HG03066 (cell line): ENCODE results near the gene STX12.
"Not testable (repeated sequence)": the region's sequence is repeated elsewhere in the genome, so short reads cannot be mapped to it uniquely, and the experiment has no call there.

ENCODE experiments used
- ATAC-seq: cut with Tn5 transposase; IDR thresholded peaks from one replicate; pipeline ENCODE4 v1.9.1; 2021; ENCODE audit warnings: low read depth; ENCODE audit not compliant: unreplicated experiment

Gene STX12

GRCh38 chr1:27824411-27824810 lies 51.4 kb downstream of the STX12 start:
- no peak for ATAC-seq

GRCh38 chr1:27829339-27829960 lies 56.4 kb downstream of the STX12 start:
- not testable (repeated sequence) for ATAC-seq

GRCh38 chr1:27830621-27831440 lies 57.8 kb downstream of the STX12 start, which contains the start of gene PPP1R8:
TSS of gene PPP1R8 (plus strand) at chr1:27830782. CDS start at chr1:27830836, 54 bp downstream.
- peak; percentile 91 for ATAC-seq

GRCh38 chr1:27831568-27832410 lies 58.8 kb downstream of the STX12 start:
- ATAC-seq = no peak

DNA sequence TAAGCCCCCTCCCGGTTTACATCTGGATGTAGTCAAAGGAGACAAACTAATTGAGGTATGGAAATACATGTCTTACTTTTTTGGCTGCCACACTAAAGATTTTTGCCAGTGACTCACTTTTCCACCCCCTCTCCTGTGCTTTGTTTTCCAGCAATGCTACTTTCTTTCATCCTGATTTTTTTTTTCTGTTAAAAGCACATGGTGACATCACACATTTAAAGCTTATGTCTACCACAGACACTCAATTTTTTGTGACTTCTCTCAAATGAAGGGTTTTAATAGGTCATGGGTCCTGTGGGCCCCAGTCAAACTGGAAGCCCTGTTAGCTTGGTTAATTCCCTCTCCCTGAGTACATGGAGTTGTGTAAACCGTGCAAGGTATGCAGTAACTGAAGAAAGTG lies 59.7 kb downstream of the STX12 start:
- no peak for ATAC-seq

DNA sequence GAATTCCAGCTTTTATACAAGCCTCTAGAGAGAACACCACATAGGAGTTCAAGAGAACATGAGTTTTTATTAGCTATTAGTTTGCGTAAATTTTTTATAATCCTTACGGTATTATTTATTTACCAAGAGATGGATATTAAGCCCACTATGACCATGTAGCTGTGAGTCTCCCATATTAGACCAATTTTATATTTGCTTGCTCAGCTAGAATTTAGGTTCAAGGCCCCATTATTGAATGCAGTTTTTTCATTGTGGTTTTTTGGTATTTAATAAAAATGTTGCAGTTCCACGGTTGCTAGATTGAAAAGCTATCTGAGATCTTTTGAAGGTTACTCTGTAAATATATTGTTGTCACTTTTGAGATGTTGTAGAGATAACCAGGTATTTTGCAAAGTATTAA lies 60.5 kb downstream of the STX12 start:
- no peak for ATAC-seq

- no peak for ATAC-seq
Observed at GRCh38 chr1:27835046-27835445, 62.0 kb downstream of the STX12 start.

DNA sequence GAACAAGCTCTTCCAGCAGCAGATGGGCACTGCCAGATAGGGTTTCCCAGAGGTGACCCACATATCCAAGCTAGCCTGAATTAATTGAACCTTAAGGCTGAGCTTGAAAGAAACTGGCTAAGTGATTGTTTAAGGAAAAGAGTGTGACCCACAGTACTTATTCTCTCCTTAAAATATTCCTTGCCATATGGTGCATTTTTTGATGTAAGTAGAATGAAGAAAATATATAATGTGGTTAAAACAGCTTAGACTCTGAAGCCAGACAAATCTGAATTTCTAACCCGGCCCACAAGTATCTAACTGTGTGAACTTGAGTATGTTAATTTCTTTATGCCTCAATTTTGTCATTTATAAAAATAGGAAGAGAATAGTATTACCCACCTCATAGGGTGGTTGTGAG lies 62.5 kb downstream of the STX12 start:
- ATAC-seq = no peak

DNA sequence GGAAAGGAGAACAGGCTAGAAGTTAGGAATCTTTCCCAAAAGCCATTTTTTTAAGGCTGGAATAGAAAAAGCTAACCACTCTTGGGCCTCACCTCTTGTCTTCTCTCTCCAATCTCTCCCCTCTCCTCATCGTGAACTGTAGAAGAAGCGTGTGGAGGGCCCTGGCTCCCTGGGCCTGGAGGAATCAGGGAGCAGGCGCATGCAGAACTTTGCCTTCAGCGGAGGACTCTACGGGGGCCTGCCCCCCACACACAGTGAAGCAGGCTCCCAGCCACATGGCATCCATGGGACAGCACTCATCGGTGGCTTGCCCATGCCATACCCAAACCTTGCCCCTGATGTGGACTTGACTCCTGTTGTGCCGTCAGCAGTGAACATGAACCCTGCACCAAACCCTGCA lies 76.9 kb downstream of the STX12 start:
- ATAC-seq = no peak

GRCh38 chr1:27855085-27855484 lies 82.1 kb downstream of the STX12 start:
- ATAC-seq = no peak

- ATAC-seq = no peak
Observed at GRCh38 chr1:27856561-27857343, 83.7 kb downstream of the STX12 start.

- not testable (repeated sequence) for ATAC-seq
Observed at GRCh38 chr1:27857552-27857951, 84.5 kb downstream of the STX12 start.

DNA sequence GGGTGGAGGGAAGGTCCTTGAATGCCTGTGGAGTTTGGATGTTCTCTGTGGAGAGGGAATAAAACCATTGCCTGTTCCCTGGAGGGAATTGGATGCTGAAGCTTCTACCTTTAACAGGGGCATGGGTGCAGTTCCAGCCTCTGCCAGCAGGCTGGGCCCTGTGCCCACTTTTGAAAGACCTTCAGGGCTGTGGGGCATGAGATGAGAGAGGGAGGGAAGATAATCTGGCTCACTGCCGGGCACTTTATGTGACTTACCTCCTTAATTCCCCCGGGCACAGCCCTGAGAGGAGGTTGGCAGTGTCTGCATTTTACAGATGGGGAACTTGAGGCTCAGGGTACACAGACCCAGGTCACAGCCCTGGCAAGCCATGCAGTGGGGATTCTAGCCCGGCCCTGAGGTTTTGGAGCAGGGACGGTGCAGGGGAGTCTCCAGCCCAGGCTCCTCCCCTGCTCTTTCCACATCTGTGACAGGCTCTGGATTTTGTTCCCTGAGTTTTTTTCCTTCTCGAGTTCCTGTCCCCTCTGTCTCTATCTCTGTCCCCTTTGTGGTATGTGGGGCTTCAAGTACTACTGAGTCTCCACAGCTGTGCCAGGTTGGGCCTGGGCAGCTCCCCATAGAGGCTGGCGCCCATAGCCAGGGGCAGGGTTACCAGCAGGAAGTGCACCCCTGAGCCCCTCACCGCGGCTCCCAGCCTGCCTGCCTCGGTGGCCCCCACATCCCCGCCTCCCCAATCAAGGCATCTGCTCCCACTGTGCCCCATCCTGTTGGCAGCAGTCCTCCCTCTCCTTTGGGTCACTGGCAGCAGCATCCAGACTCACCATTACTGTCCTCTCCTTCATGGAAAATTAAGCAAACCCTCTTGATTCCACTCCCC lies 85.3 kb downstream of the STX12 start:
- peak; percentile 60 for ATAC-seq

DNA sequence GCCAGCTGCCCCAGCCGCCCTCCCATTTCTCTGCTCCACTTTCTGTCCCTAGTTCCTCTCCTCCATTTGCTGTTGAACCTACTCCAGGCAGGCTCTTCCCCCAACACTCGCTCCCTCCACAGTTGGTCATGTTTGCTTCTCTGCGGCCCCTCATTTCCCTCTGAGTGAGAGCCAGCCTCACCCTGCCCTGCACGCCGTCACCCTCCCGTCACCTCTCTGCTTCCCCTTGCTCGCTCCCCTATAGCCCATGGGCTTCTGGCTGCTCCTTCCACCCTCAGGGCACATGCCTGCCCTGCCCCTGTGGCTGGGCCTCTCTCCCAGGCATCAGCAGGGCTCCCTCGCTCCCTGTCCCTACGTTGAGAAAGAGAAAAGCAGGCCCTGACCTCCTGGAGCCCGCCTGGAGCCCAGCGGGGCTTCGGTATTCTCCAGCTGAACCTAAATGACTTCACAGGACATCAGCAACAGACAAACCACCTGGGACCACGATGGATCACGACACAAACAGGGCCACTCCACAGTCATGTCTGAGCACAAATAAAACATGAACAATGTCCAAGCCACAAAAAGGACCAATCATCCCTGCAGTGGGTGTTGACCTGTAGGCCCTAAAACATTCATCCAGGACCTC lies 86.0 kb downstream of the STX12 start:
- no peak for ATAC-seq

DNA sequence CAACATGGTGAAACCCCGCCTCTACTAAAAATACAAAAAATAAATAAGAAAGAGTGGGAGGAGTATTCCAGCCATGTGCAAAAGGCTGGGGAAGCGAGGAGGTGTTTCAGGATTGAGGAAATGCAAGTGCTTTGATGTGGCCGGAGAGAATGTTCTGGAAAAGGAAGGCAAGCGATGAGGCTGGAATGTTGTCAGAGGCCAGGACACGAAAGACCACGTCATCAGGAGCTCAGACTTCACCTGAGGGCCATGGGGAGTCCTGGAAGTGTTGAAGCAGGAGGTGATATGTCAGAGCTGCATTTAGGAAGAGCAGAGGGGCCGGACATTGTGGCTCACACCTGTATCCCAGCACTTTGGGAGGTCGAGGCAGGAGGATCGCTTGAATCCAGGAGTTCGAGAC lies 88.4 kb downstream of the STX12 start:
- ATAC-seq = no peak

DNA sequence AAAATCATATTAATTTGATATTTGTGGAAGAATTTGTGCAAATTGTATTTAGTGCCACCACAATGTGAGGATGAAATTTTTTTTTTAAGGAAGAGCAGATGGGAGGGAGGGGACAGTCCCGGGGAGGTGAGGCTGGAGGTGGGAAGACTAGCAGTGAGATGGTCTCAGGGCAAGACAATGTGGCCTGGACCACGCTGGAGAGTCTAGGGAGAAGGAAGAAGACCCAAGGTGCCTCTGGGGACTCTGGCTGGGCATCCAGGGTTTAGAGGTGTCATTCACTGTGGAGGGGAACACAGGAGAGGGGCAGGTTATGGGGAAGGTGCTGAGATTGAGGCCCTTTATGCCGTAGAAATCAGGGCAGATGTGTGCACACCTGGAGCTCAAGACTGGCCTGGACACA lies 89.0 kb downstream of the STX12 start:
- no peak for ATAC-seq

DNA sequence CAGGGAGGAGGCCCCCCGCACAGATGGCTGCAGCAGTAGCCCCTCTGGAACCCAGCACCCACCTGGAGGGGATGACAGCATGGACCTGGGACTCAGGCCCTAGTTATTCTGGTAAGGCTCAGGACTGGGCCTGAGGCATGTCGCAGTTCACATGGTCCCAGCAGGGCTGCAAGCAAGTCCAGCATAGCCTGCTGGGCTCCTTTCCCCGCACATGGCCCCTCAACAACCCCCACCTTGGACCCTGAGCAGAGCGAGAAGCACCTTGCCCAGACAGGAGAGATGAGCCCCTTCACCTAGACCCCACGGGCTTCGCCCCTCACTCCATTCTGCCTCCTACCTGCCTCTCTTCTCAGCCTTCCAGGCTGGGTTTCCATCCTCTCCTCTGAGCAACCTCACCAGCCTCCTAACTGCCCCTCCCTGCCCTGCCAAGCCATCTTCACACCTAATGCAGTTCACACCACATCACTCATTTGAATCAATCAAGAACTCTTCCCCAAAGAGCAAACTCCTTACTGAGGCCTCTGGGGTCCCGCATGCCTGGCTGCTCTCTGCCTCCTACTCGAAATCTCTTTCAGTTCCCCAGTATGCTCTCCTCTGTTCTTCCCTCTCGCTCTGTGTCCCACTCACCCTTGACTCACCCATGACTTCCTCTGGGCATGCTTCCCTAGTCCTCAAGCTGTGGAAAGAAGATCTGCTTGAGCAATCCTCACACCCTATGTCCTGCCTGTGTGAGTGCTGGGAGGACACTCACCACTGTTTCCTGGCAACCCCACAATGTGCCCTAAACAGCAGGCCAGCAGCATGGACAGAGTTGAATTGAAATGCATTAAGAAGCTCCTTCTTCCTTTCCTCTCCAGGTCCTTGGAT lies 89.9 kb downstream of the STX12 start:
- ATAC-seq = no peak

DNA sequence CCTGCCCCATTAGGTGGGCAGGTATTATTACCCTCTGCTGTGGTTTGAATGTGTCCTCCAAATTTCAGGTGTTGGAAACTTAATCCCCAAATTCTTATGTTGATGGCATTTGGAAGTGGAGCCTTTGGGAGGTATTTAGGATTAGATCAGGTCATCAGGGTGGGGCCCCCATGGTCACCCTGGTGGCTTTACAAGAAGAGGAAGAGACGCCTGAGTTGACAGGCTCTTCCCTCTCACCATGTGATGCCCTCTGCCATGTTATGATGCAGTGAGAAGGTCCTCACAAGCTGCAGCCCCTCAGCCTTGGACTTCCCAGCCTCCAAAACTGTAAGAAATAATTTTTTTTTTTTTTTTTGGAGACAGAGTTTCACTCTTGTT lies 90.5 kb downstream of the STX12 start:
- no peak for ATAC-seq
